ENCODE measurements around the gene GGT6.

Gene GGT6

GRCh38 chr17:4538236-4539002 lies 22.0 kb downstream of the GGT6 start:
- Histone ChIP-seq H2AFZ (ENCODE audit: low read length, unreplicated experiment) (no peak overlapping the region), H3K27ac (ENCODE audit: low read depth, low read length) (no peak overlapping the region), H3K27me3 (ENCODE audit: insufficient read depth, low read length) (no peaks in the 10 kb centered on the region), H3K4me3 (ENCODE audit: low read depth, low read length) (no peak overlapping the region), H3K79me2 (ENCODE audit: control insufficient read depth, insufficient read depth, low read length, unreplicated experiment) (no peaks in the 10 kb centered on the region), H3K36me3 (ENCODE audit: insufficient read depth, low read length) (no peaks in the 10 kb centered on the region), H3K4me1 (ENCODE audit: control insufficient read depth, insufficient read depth, low read length, unreplicated experiment) (peaks cover 12% of the 10 kb centered on the region)

DNA sequence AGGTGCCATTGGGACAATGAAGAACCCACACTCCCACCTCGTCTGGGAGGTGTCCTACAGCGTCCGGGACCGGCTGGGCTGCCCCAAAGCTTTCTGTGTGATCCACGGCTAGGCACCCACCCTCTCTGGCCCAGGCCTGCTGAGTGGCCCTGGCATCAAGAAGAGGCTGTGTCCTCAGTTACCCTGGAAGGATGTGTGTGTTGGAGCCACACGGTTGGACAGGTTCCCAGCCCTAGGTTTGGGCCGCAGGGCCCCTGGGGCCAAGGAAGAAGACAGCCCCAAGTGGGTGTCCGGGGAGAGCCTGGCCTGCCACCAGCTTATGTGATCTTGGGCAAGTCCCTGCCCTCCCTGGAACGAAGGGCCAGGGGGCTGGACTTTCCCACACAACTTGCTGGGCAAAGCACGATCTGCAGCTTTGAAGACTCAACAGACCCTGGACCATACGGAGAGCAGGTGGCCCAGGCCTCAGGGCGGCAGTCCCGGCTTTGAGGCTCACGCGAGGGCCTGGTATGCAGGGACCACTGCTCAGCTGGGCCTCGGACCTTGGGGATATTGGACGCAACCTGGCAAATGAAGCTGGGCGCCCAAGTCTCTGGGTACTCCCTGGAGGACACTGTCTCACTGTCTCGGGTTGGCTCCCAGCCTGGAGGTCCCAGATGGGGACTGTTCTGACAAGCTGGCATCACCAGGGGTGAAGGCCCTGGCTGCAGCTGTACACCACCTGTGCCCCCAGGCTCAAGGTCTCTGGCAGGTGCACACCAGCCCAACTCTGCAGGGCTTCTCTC lies 22.7 kb downstream of the GGT6 start:
- no peaks in the 10 kb centered on the region for H3K79me2 ChIP-seq (ENCODE audit: control insufficient read depth, insufficient read depth, low read length, unreplicated experiment)
- H2AFZ ChIP-seq (ENCODE audit: low read length, unreplicated experiment): no peak overlapping the region
- H3K4me3 ChIP-seq (ENCODE audit: low read depth, low read length): no peak overlapping the region
- H3K36me3 ChIP-seq (ENCODE audit: insufficient read depth, low read length): no peaks in the 10 kb centered on the region
- peaks cover 12% of the 10 kb centered on the region for H3K4me1 ChIP-seq (ENCODE audit: control insufficient read depth, insufficient read depth, low read length, unreplicated experiment)
- H3K27me3 ChIP-seq (ENCODE audit: insufficient read depth, low read length): no peaks in the 10 kb centered on the region
- peak overlapping the region; percentile 46; the same call in 1 of the 2 replicates for H3K27ac ChIP-seq (ENCODE audit: low read depth, low read length)

GRCh38 chr17:4536742-4537411 lies 23.5 kb downstream of the GGT6 start:
- Histone ChIP-seq H2AFZ (ENCODE audit: low read length, unreplicated experiment) (no peak overlapping the region), H3K4me3 (ENCODE audit: low read depth, low read length) (no peak overlapping the region), H3K79me2 (ENCODE audit: control insufficient read depth, insufficient read depth, low read length, unreplicated experiment) (no peaks in the 10 kb centered on the region), H3K36me3 (ENCODE audit: insufficient read depth, low read length) (no peaks in the 10 kb centered on the region), H3K4me1 (ENCODE audit: control insufficient read depth, insufficient read depth, low read length, unreplicated experiment) (peaks cover 12% of the 10 kb centered on the region), H3K27ac (ENCODE audit: low read depth, low read length) (peak overlapping the region; percentile 46; the same call in 1 of the 2 replicates), H3K27me3 (ENCODE audit: insufficient read depth, low read length) (no peaks in the 10 kb centered on the region)

DNA sequence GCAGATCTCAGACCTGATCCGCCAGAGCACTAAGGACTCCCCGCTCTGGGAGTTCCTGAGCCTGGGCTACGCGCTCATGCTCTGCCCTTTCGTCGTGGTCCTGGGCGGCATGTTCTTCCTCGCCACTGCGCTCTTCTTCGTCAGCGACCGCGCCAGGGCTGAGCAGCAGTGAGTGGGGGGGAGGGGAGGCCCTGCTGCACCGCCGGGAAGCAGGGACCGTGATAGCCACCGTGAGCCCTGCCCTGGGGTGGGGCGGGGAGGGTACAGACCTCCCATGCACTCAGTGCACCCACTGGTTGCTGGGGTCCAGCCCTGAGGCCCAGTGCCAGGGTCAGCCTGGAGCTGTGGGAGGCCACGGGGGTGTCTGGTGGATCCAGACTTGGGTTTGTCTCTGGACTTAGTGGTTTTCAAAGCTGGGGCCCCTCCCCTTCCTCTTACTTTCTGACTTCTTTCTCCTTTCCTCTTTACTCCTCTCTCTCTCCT lies 24.1 kb downstream of the GGT6 start:
- no peaks in the 10 kb centered on the region for H3K79me2 ChIP-seq (ENCODE audit: control insufficient read depth, insufficient read depth, low read length, unreplicated experiment)
- H3K4me1 ChIP-seq (ENCODE audit: control insufficient read depth, insufficient read depth, low read length, unreplicated experiment): peaks cover 12% of the 10 kb centered on the region
- H3K4me3 ChIP-seq (ENCODE audit: low read depth, low read length): no peak overlapping the region
- no peak overlapping the region for H2AFZ ChIP-seq (ENCODE audit: low read length, unreplicated experiment)
- H3K27me3 ChIP-seq (ENCODE audit: insufficient read depth, low read length): no peaks in the 10 kb centered on the region
- no peaks in the 10 kb centered on the region for H3K36me3 ChIP-seq (ENCODE audit: insufficient read depth, low read length)
- peak overlapping the region; percentile 46; the same call in 1 of the 2 replicates for H3K27ac ChIP-seq (ENCODE audit: low read depth, low read length)

DNA sequence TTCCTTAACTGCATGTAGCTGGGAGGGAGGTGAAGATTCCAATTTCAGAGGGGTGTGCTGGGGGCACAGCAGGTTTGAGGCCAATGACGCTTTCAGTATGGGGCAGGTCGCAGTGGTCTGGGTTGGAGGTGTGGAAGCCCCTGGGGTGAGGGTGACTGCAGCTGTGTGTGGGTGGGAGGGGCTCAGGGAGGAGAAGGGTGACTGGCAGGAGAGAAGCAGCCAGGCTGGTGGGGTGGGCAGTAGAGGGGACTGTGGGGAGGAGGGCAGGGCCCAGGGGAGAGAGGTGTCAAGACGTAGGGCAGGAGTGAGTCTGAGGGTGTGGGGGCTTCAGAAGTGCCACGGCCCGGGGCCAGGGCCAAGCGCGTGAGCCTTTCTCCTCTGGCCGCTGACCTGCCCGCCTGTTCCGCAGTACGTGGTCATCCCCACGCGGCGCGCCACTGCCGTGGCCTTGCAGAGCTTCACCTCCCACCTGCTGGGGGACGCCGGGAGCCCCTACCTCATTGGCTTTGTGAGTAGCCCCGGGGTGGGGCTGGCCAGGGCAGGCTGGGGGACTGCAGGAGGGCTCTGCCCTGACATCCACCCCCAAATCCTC lies 24.6 kb downstream of the GGT6 start:
- H3K27me3 ChIP-seq (ENCODE audit: insufficient read depth, low read length): no peaks in the 10 kb centered on the region
- H3K27ac ChIP-seq (ENCODE audit: low read depth, low read length): no peak overlapping the region
- no peak overlapping the region for H3K4me3 ChIP-seq (ENCODE audit: low read depth, low read length)
- H3K4me1 ChIP-seq (ENCODE audit: control insufficient read depth, insufficient read depth, low read length, unreplicated experiment): peaks cover 12% of the 10 kb centered on the region
- H3K36me3 ChIP-seq (ENCODE audit: insufficient read depth, low read length): no peaks in the 10 kb centered on the region
- H2AFZ ChIP-seq (ENCODE audit: low read length, unreplicated experiment): no peak overlapping the region
- no peaks in the 10 kb centered on the region for H3K79me2 ChIP-seq (ENCODE audit: control insufficient read depth, insufficient read depth, low read length, unreplicated experiment)

GRCh38 chr17:4534928-4535666 lies 25.3 kb downstream of the GGT6 start:
- Histone ChIP-seq H3K79me2 (ENCODE audit: control insufficient read depth, insufficient read depth, low read length, unreplicated experiment) (no peaks in the 10 kb centered on the region), H3K4me1 (ENCODE audit: control insufficient read depth, insufficient read depth, low read length, unreplicated experiment) (peaks cover 12% of the 10 kb centered on the region), H3K27me3 (ENCODE audit: insufficient read depth, low read length) (no peaks in the 10 kb centered on the region), H3K36me3 (ENCODE audit: insufficient read depth, low read length) (no peaks in the 10 kb centered on the region), H3K4me3 (ENCODE audit: low read depth, low read length) (no peak overlapping the region), H2AFZ (ENCODE audit: low read length, unreplicated experiment) (no peak overlapping the region), H3K27ac (ENCODE audit: low read depth, low read length) (no peak overlapping the region)

DNA sequence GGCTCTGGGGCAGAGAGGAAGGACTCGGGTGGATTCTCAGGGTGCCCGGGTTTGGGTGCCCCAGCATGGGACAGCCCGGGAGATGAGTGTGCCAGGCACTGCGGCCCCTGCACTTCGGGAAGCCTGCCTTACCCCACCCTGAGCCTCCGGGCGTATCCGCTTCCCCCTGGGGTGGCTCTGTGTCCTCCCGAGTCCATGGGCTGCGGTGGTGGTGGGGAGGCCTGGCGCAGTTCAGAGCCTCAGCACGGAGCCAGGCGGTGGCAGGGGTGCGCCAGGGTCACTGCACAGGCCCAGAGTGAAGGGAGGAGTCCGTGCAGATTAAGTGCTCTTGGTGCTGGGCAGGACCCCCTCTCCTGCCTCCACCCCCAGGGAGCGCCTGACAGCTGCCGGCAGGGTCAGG lies 25.9 kb downstream of the GGT6 start:
- no peak overlapping the region for H2AFZ ChIP-seq (ENCODE audit: low read length, unreplicated experiment)
- H3K27me3 ChIP-seq (ENCODE audit: insufficient read depth, low read length): no peaks in the 10 kb centered on the region
- H3K4me1 ChIP-seq (ENCODE audit: control insufficient read depth, insufficient read depth, low read length, unreplicated experiment): peaks cover 12% of the 10 kb centered on the region
- H3K27ac ChIP-seq (ENCODE audit: low read depth, low read length): no peak overlapping the region
- H3K79me2 ChIP-seq (ENCODE audit: control insufficient read depth, insufficient read depth, low read length, unreplicated experiment): no peaks in the 10 kb centered on the region
- no peaks in the 10 kb centered on the region for H3K36me3 ChIP-seq (ENCODE audit: insufficient read depth, low read length)
- H3K4me3 ChIP-seq (ENCODE audit: low read depth, low read length): no peak overlapping the region

- Histone ChIP-seq H3K4me1 (ENCODE audit: control insufficient read depth, insufficient read depth, low read length, unreplicated experiment) (peaks cover 12% of the 10 kb centered on the region), H3K27ac (ENCODE audit: low read depth, low read length) (no peak overlapping the region)
Observed at GRCh38 chr17:4533523-4534504, 26.6 kb downstream of the GGT6 start.

GRCh38 chr17:4532860-4533522 lies 27.4 kb downstream of the GGT6 start:
- no peaks in the 10 kb centered on the region for H3K36me3 ChIP-seq (ENCODE audit: insufficient read depth, low read length)
- no peak overlapping the region for H3K4me3 ChIP-seq (ENCODE audit: low read depth, low read length)
- H2AFZ ChIP-seq (ENCODE audit: low read length, unreplicated experiment): no peak overlapping the region
- no peaks in the 10 kb centered on the region for H3K79me2 ChIP-seq (ENCODE audit: control insufficient read depth, insufficient read depth, low read length, unreplicated experiment)
- peaks cover 12% of the 10 kb centered on the region for H3K4me1 ChIP-seq (ENCODE audit: control insufficient read depth, insufficient read depth, low read length, unreplicated experiment)
- H3K27ac ChIP-seq (ENCODE audit: low read depth, low read length): no peak overlapping the region
- no peaks in the 10 kb centered on the region for H3K27me3 ChIP-seq (ENCODE audit: insufficient read depth, low read length)

More at GRCh38 chr17:4533523-4534504, 26.6 kb downstream of the GGT6 start:
- Histone ChIP-seq H3K36me3 (ENCODE audit: insufficient read depth, low read length) (no peaks in the 10 kb centered on the region), H2AFZ (ENCODE audit: low read length, unreplicated experiment) (no peak overlapping the region), H3K27me3 (ENCODE audit: insufficient read depth, low read length) (no peaks in the 10 kb centered on the region), H3K79me2 (ENCODE audit: control insufficient read depth, insufficient read depth, low read length, unreplicated experiment) (no peaks in the 10 kb centered on the region), H3K4me3 (ENCODE audit: low read depth, low read length) (no peak overlapping the region)

All from ACC112 (cell line).